Liver (tissue), 3 donors: Measurements from ENCODE around the gene SDR39U1.

Experiments
- ATF3 ChIP-seq: IDR thresholded peaks from 2 replicates; pipeline ENCODE4 v1.6.1; 2016; ENCODE audit warnings: antibody characterized with exemption
- CTCF ChIP-seq: fragments of 150-350 bp; IDR thresholded peaks from 2 replicates; pipeline ENCODE4 v1.5.1; 2017; ENCODE audit warnings: improper control_type of control experiment, low read depth, low read length; ENCODE audit not compliant: missing input control
- EGR1 ChIP-seq, 2 donors: IDR thresholded peaks; 2 replicates each; pipeline ENCODE4 v1.6.1; 2016 to 2018; ENCODE audit warnings: antibody characterized with exemption in 2 of 2, low read depth in 2 of 2
- FOXA1 ChIP-seq: IDR thresholded peaks from 2 replicates; pipeline ENCODE4 v1.6.1; 2016; ENCODE audit warnings: antibody characterized with exemption
- GABPA ChIP-seq, 2 donors: IDR thresholded peaks in 1 of 2; conservative IDR thresholded peaks in 1 of 2; 2 replicates each; pipeline ENCODE4 v1.6.1; 2016; ENCODE audit warnings: antibody characterized with exemption in 2 of 2, mild to moderate bottlenecking in 1 of 2, moderate library complexity in 1 of 2
- HNF4A ChIP-seq, 2 donors: conservative IDR thresholded peaks; 2 replicates each; pipeline ENCODE4 v1.6.1; 2016; ENCODE audit warnings: antibody characterized with exemption in 2 of 2, mild to moderate bottlenecking in 2 of 2
- HNF4G ChIP-seq: IDR thresholded peaks from 2 replicates; pipeline ENCODE4 v1.6.1; 2016; ENCODE audit warnings: antibody characterized with exemption
- JUND ChIP-seq, 2 donors: IDR thresholded peaks; 2 replicates each; pipeline ENCODE4 v1.6.1; 2016; ENCODE audit warnings: antibody characterized with exemption in 2 of 2
- MAX ChIP-seq: IDR thresholded peaks from 2 replicates; pipeline ENCODE4 v1.6.1; 2016; ENCODE audit warnings: antibody characterized with exemption
- RAD21 ChIP-seq, 2 donors: IDR thresholded peaks; 2 replicates each; pipeline ENCODE4 v1.6.1; 2016; ENCODE audit warnings: antibody characterized with exemption in 2 of 2, mild to moderate bottlenecking in 2 of 2
- REST ChIP-seq: IDR thresholded peaks from 2 replicates; pipeline ENCODE4 v1.6.1; 2016; ENCODE audit warnings: antibody characterized with exemption, mild to moderate bottlenecking
- SP1 ChIP-seq: IDR thresholded peaks from 2 replicates; pipeline ENCODE4 v1.6.1; 2018; ENCODE audit warnings: antibody characterized with exemption, mild to moderate bottlenecking
- TAF1 ChIP-seq: conservative IDR thresholded peaks from 2 replicates; pipeline ENCODE4 v1.6.1; 2016; ENCODE audit warnings: antibody characterized with exemption, mild to moderate bottlenecking
- ZBTB33 ChIP-seq: IDR thresholded peaks from 2 replicates; pipeline ENCODE4 v1.6.1; 2016; ENCODE audit warnings: antibody characterized with exemption
- donor health status: healthy.
- donor health status: healthy.

- no peak for TF ChIP-seq HNF4A (conservative IDR thresholded peaks at IDR 0.05)
- no peak for TF ChIP-seq CTCF
- TF ChIP-seq SP1 = no peak
- TF ChIP-seq ZBTB33 = no peak
- no peak for TF ChIP-seq JUND (IDR thresholded peaks at IDR 0.05)
- no peak for TF ChIP-seq FOXA1
- TF ChIP-seq REST = no peak
- TF ChIP-seq EGR1 (IDR thresholded peaks at IDR 0.05; ENCODE audit: low read depth in 2 of 2) = no peak
- TF ChIP-seq ATF3 = no peak
- no peak for TF ChIP-seq RAD21 (IDR thresholded peaks at IDR 0.05)
- TF ChIP-seq TAF1 = no peak
- TF ChIP-seq HNF4G = no peak
- no peak for TF ChIP-seq MAX
- TF ChIP-seq GABPA (IDR thresholded peaks at IDR 0.05 in 1 of 2, conservative IDR thresholded peaks at IDR 0.05 in 1 of 2) = no peak
Measured at GRCh38 chr14:24473211-24473610, 30.6 kb upstream of the SDR39U1 start.
